ENCODE data around the gene EXOC4. TPM values are rescaled to one million over a fixed set of nuclear protein-coding genes. Genes with fewer than 3 reads are reported as not detected.
"Not testable (repeated sequence)": the region's sequence is repeated elsewhere in the genome, so short reads cannot be mapped to it uniquely, and the experiment has no call there.

The EXOC4 gene
- 100 to 1,000 TPM in 1 of 2 donors, 10 to 100 TPM in 1; 62.0 to 146 TPM for total RNA-seq

- ATAC-seq = peak; percentile 100
- intact Hi-C loops (cut with DNase I) = no loop called here
Measured at GRCh38 chr7:133252858-133253518, at the start of gene EXOC4. Gene EXOC4, plus strand, starts transcription at chr7:133253078.

DNA sequence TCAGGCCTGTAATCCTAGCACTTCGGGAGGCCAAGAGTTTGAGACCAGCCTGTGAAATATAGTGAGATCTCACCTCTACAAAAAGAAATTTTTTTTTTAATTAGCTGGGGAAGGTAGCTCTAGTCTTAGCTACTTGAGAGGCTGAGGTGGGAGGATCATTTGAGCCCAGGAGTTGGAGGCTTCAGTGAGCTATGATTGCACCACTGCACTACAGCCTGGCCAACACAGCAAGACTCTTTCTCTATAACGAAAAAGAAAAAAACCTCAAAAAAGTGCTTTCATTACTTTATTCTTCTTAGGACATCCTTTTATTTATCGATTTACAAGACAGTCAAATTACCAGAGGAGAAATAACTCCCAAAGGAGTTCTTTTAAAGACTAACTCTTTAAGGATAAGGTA lies 49.4 kb upstream of the EXOC4 start:
- 93 to 94% methylated on average over 3 of the region's 3 CpGs for WGBS, 2 donors
- no peaks in the 10 kb centered on the region for H3K36me3 ChIP-seq (replicated peaks in 1 of 2; ENCODE audit: insufficient read depth in 1 of 2, low read depth in 2 of 2)
- no peak for ATAC-seq
- no peak overlapping the region for H3K27ac ChIP-seq
- no peaks in the 10 kb centered on the region for H3K9me3 ChIP-seq
- H3K4me3 ChIP-seq = no peak overlapping the region
- DNase-seq = no peak
- no peaks in the 10 kb centered on the region for H3K27me3 ChIP-seq
- peaks cover under 1% of the 10 kb centered on the region for H3K4me1 ChIP-seq
- TF ChIP-seq POLR2A (IDR thresholded peaks at IDR 0.05) (no peak), CTCF (IDR thresholded peaks at IDR 0.05) (no peak)
- intact Hi-C loops (cut with DNase I) = no loop called here

More at GRCh38 chr7:133252858-133253518, at the start of gene EXOC4:
- Histone ChIP-seq H3K4me3 (peak within 1 kb of the TSS; percentile 76 to 95), H3K36me3 (replicated peaks in 1 of 2; ENCODE audit: insufficient read depth in 1 of 2, low read depth in 2 of 2) (no peaks in the 10 kb centered on the region), H3K27ac (peak within 1 kb of the TSS; percentile 86 to 94 (median 90)), H3K27me3 (no peaks in the 10 kb centered on the region), H3K9me3 (no peaks in the 10 kb centered on the region), H3K4me1 (peaks cover 16% of the 10 kb centered on the region)
- peak in 1 of 7 experiments; percentile 3 for TF ChIP-seq CTCF (IDR thresholded peaks at IDR 0.05)
- TF ChIP-seq POLR2A (IDR thresholded peaks at IDR 0.05) = peak; percentile 36 to 88 (median 83)
- WGBS, 2 donors = 0% methylated on average over 24 to 25 of the region's 25 CpGs
- peak; percentile 92 to 98 (median 95) for DNase-seq

DNA sequence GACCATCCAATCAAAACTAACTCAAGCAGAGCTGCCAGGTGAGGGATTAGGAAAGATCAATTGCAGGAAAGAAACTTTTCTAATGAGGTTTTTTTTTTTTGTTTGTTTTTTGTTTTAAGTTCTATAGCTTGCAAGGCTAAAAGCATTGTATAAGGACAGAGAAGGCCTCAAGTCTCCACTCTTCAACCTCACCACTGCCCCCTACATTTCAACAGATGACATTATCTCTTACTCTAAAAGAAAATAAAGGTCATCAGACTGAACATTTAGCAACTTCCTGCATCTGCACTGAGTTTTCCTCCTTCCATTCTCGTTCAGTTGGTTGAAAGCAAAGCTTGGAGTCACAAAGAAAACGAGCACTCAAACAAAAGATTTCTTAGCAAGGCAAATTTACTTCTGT lies 45.2 kb upstream of the EXOC4 start:
- ATAC-seq = no peak
- no peak overlapping the region for H3K4me3 ChIP-seq
- no peaks in the 10 kb centered on the region for H3K9me3 ChIP-seq
- H3K4me1 ChIP-seq = no peaks in the 10 kb centered on the region
- no peaks in the 10 kb centered on the region for H3K36me3 ChIP-seq (replicated peaks in 1 of 2; ENCODE audit: insufficient read depth in 1 of 2, low read depth in 2 of 2)
- TF ChIP-seq POLR2A (IDR thresholded peaks at IDR 0.05) (no peak), CTCF (IDR thresholded peaks at IDR 0.05) (no peak)
- no peak overlapping the region for H3K27ac ChIP-seq
- intact Hi-C loops (cut with DNase I) = no loop called here
- no peak for DNase-seq
- WGBS, 2 donors = 82 to 85% methylated on average over 2 of the region's 2 CpGs
- H3K27me3 ChIP-seq = no peaks in the 10 kb centered on the region

- H3K9me3 ChIP-seq; intact Hi-C loops (cut with DNase I); H3K4me1 ChIP-seq; ATAC-seq; H3K27me3 ChIP-seq; H3K27ac ChIP-seq; H3K4me3 ChIP-seq; H3K36me3 ChIP-seq (replicated peaks in 1 of 2; ENCODE audit: insufficient read depth in 1 of 2, low read depth in 2 of 2); DNase-seq: not testable (repeated sequence)
- 87 to 89% methylated on average over 10 of the region's 10 CpGs for WGBS, 2 donors
Measured at GRCh38 chr7:133210817-133211216, 42.1 kb upstream of the EXOC4 start.

- H3K36me3 ChIP-seq (replicated peaks in 1 of 2; ENCODE audit: insufficient read depth in 1 of 2, low read depth in 2 of 2); DNase-seq; ATAC-seq; H3K9me3 ChIP-seq; H3K27ac ChIP-seq; H3K4me3 ChIP-seq; intact Hi-C loops (cut with DNase I); H3K27me3 ChIP-seq; H3K4me1 ChIP-seq: not testable (repeated sequence)
- 78 to 88% methylated on average over 2 to 3 of the region's 3 CpGs for WGBS, 2 donors
Measured at GRCh38 chr7:133213772-133214171, 39.1 kb upstream of the EXOC4 start.

GRCh38 chr7:133217773-133218172 lies 35.1 kb upstream of the EXOC4 start:
- Histone ChIP-seq H3K27me3 (no peaks in the 10 kb centered on the region), H3K4me1 (no peaks in the 10 kb centered on the region), H3K9me3 (no peaks in the 10 kb centered on the region), H3K4me3 (no peak overlapping the region), H3K36me3 (replicated peaks in 1 of 2; ENCODE audit: insufficient read depth in 1 of 2, low read depth in 2 of 2) (no peaks in the 10 kb centered on the region), H3K27ac (no peak overlapping the region)
- DNase-seq (no peak), ATAC-seq (no peak)
- intact Hi-C loops (cut with DNase I) = no loop called here
- no peak for TF ChIP-seq CTCF (IDR thresholded peaks at IDR 0.05)
- no peak for TF ChIP-seq POLR2A (IDR thresholded peaks at IDR 0.05)
- WGBS, 2 donors = 22 to 39% methylated on average over 3 of the region's 3 CpGs
